Fibroblast of gingiva (primary cell): ENCODE results near the gene ACSF2.
A peak's percentile ranks its signal among the peaks of the same experiment; 100 is the strongest.

Experiments used
- DNase-seq: peaks from one replicate; pipeline ENCODE4 v3.0.0-alpha.2; 2011; ENCODE audit warnings: low read depth

ACSF2 gene

GRCh38 chr17:50478391-50479381 is 52.7 kb downstream of the ACSF2 start, which contains the start of gene RSAD1:
Gene RSAD1, plus strand, starts transcription at chr17:50478860. Its CDS starts 25 bp downstream, at chr17:50478885.
- peak; percentile 89 for DNase-seq

- peak; percentile 76 for DNase-seq
Observed at GRCh38 chr17:50479522-50480141, 53.6 kb downstream of the ACSF2 start.

- DNase-seq, result no peak
Observed at GRCh38 chr17:50480142-50480764, 54.2 kb downstream of the ACSF2 start.

- no peak for DNase-seq
Observed at GRCh38 chr17:50480854-50481490, 55.0 kb downstream of the ACSF2 start.

- no peak for DNase-seq
Observed at GRCh38 chr17:50481648-50482047, 55.6 kb downstream of the ACSF2 start.

- DNase-seq, result no peak
Observed at GRCh38 chr17:50482110-50482509, 56.1 kb downstream of the ACSF2 start.

GRCh38 chr17:50482516-50482915 is 56.5 kb downstream of the ACSF2 start:
- DNase-seq, result peak; percentile 96

- DNase-seq, result no peak
Observed at GRCh38 chr17:50483266-50483665, 57.2 kb downstream of the ACSF2 start.

- DNase-seq, result no peak
Observed at GRCh38 chr17:50484386-50485155, 58.6 kb downstream of the ACSF2 start.

GRCh38 chr17:50487213-50488096 is 61.4 kb downstream of the ACSF2 start:
- no peak for DNase-seq

- no peak for DNase-seq
Observed at GRCh38 chr17:50488880-50489279, 62.9 kb downstream of the ACSF2 start.

- DNase-seq, result no peak
Observed at GRCh38 chr17:50491505-50491904, 65.5 kb downstream of the ACSF2 start.

GRCh38 chr17:50492214-50492613 is 66.2 kb downstream of the ACSF2 start:
- DNase-seq, result no peak

- no peak for DNase-seq
Observed at GRCh38 chr17:50493744-50494143, 67.7 kb downstream of the ACSF2 start.

- no peak for DNase-seq
Observed at GRCh38 chr17:50495217-50495823, 69.3 kb downstream of the ACSF2 start.

- no peak for DNase-seq
Observed at GRCh38 chr17:50495918-50496317, 69.9 kb downstream of the ACSF2 start.

GRCh38 chr17:50498021-50498874 is 72.2 kb downstream of the ACSF2 start:
- DNase-seq, result no peak

GRCh38 chr17:50499270-50499669 is 73.3 kb downstream of the ACSF2 start:
- DNase-seq, result no peak

GRCh38 chr17:50499721-50500120 is 73.7 kb downstream of the ACSF2 start:
- no peak for DNase-seq
